GM23338 (cell line): Measurements from ENCODE around the gene JAKMIP2.
"Not testable (repeated sequence)": the region's sequence is repeated elsewhere in the genome, so short reads cannot be mapped to it uniquely, and the experiment has no call there.

Experiments used
- CREB1 ChIP-seq: fragments of 250-450 bp; sonication (Bioruptor Pico); IDR thresholded peaks from 2 replicates; pipeline ENCODE4 v1.5.0; 2020; ENCODE audit warnings: low read depth, mild to moderate bottlenecking, moderate library complexity
- CTCF ChIP-seq, 2 experiments: fragments of 200-600 bp in 1 of 2; sonication (generic) in 1 of 2; conservative IDR thresholded peaks; 2 replicates each; pipeline versions ENCODE4 v1.5.1 to v1.6.1; 2016 to 2017; ENCODE audit warnings: antibody characterized with exemption in 2 of 2, low read depth in 2 of 2, mild to moderate bottlenecking in 2 of 2, moderate library complexity in 1 of 2
- EZH2 ChIP-seq: fragments of 200-600 bp; sonication (generic); IDR thresholded peaks from one replicate; pipeline ENCODE4 v1.8.0; 2017; ENCODE audit warnings: antibody characterized with exemption, mild to moderate bottlenecking, low read depth; ENCODE audit not compliant: unreplicated experiment
- EZH2phosphoT487 ChIP-seq: fragments of 200-600 bp; sonication (generic); IDR thresholded peaks from one replicate; pipeline ENCODE4 v1.8.1; 2018; ENCODE audit warnings: antibody characterized with exemption; ENCODE audit not compliant: unreplicated experiment
- NANOG ChIP-seq: IDR thresholded peaks from 2 replicates; pipeline ENCODE4 v1.6.1; 2016; ENCODE audit warnings: antibody characterized with exemption, borderline replicate concordance
- POLR2AphosphoS5 ChIP-seq: IDR thresholded peaks from 2 replicates; pipeline ENCODE4 v1.6.1; 2016; ENCODE audit warnings: antibody characterized with exemption, low read depth

DNA sequence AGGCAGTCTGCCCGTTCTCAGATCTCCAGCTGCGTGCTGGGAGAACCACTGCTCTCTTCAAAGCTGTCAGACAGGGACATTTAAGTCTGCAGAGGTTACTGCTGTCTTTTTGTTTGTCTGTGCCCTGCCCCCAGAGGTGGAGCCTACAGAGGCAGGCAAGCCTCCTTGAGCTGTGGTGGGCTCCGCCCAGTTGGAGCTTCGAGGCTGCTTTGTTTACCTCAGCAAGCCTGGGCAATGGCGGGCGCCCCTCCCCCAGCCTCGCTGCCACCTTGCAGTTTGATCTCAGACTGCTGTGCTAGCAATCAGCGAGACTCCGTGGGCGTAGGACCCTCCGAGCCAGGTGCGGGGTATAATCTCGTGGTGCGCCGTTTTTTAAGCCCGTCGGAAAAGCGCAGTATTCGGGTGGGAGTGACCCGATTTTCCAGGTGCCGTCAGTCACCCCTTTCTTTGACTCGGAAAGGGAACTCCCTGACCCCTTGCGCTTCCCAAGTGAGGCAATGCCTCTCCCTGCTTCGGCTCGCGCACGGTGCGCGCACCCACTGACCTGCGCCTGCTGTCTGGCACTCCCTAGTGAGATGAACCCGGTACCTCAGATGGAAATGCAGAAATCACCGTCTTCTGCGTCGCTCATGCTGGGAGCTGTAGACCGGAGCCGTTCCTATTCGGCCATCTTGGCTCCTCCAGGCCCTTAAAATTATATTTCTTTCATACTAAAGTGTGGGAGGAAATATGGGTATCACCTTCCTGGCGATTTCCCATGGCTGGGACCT is 61.2 kb downstream of the JAKMIP2 start:
- TF ChIP-seq POLR2AphosphoS5; EZH2phosphoT487; CTCF (conservative IDR thresholded peaks at IDR 0.05; ENCODE audit: low read depth in 2 of 2); NANOG; CREB1 (CRISPR knock-in tag); EZH2: not testable (repeated sequence)
